RWPE1 (cell line): ENCODE data around the gene PCBP4.

Source experiments
- CTCF ChIA-PET: fragments of 350-600 bp; sonication (Branson Sonifier 250); formaldehyde crosslinking; extraction: SDS; loops from one replicate; lab custom pipeline; 2021; lab: Yijun Ruan, JAX
- POLR2A ChIA-PET: fragments of 400-600 bp; formaldehyde crosslinking; extraction: SDS; loops from one replicate; lab custom pipeline; 2020; ENCODE audit warnings: antibody characterized with exemption; ENCODE audit not compliant: low non-redundant PET; lab: Yijun Ruan, JAX
- DNase-seq: peaks from one replicate; pipeline ENCODE4 v3.0.0; 2012; ENCODE audit warnings: low spot score
- H3K27ac ChIP-seq: fragments of 450-650 bp; 2 replicates; pipeline ENCODE4 v1.5.1; 2017
- TF ChIP-seq, protein P1 (sequence below): fragments of 450-650 bp; conservative IDR thresholded peaks from 2 replicates; pipeline ENCODE4 v1.5.1; 2017; ENCODE audit warnings: low read depth, mild to moderate bottlenecking

Gene PCBP4

GRCh38 chr3:51974277-51974962, 7.2 kb upstream of the PCBP4 start:
- POLR2A ChIA-PET: interaction anchor here (0.6 to 1.0 kb wide), 2 partner anchors 8 to 10 kb away, joined by 3 read pairs; partner anchors contain the start of gene ACY1
- TF ChIP-seq, protein P1, sequence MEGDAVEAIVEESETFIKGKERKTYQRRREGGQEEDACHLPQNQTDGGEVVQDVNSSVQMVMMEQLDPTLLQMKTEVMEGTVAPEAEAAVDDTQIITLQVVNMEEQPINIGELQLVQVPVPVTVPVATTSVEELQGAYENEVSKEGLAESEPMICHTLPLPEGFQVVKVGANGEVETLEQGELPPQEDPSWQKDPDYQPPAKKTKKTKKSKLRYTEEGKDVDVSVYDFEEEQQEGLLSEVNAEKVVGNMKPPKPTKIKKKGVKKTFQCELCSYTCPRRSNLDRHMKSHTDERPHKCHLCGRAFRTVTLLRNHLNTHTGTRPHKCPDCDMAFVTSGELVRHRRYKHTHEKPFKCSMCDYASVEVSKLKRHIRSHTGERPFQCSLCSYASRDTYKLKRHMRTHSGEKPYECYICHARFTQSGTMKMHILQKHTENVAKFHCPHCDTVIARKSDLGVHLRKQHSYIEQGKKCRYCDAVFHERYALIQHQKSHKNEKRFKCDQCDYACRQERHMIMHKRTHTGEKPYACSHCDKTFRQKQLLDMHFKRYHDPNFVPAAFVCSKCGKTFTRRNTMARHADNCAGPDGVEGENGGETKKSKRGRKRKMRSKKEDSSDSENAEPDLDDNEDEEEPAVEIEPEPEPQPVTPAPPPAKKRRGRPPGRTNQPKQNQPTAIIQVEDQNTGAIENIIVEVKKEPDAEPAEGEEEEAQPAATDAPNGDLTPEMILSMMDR: peak; percentile 59; the same call in 1 of the 2 replicates
- no peak for DNase-seq
- H3K27ac ChIP-seq: peak overlapping the region; percentile 91
- CTCF ChIA-PET: interaction anchor here (0.7 to 1.2 kb wide), 3 partner anchors 29 to 41 kb away, joined by 3 to 6 read pairs (median 5); no protein-coding TSS in a partner anchor

- no peak for DNase-seq
- TF ChIP-seq, protein P1: no peak
- CTCF ChIA-PET: no interaction called here
- peak overlapping the region; percentile 89 for H3K27ac ChIP-seq
- POLR2A ChIA-PET: no interaction called here
Observed at GRCh38 chr3:51971350-51971749, 4.1 kb upstream of the PCBP4 start.

GRCh38 chr3:51970606-51971300, 3.5 kb upstream of the PCBP4 start:
- H3K27ac ChIP-seq: peak overlapping the region; percentile 89
- CTCF ChIA-PET: no interaction called here
- POLR2A ChIA-PET: no interaction called here
- no peak for DNase-seq
- TF ChIP-seq, protein P1: no peak

GRCh38 chr3:51969841-51970240, 2.6 kb upstream of the PCBP4 start:
- peak overlapping the region; percentile 89 for H3K27ac ChIP-seq
- TF ChIP-seq, protein P1: no peak
- no peak for DNase-seq
- ChIA-PET POLR2A (interaction anchor here (0.9 kb wide), 1 partner anchor 13 kb away, joined by 3 read pairs; no protein-coding TSS in a partner anchor), CTCF (interaction anchor here (1.0 kb wide), 1 partner anchor 13 kb away, joined by 3 read pairs; no protein-coding TSS in a partner anchor)

- POLR2A ChIA-PET: interaction anchor here (0.9 kb wide), 1 partner anchor 12 kb away, joined by 3 read pairs; no protein-coding TSS in a partner anchor
- DNase-seq: no peak
- TF ChIP-seq, protein P1: no peak
- peak overlapping the region; percentile 89 for H3K27ac ChIP-seq
- CTCF ChIA-PET: interaction anchor here (1.0 kb wide), 2 partner anchors 12 to 27 kb away, joined by 3 read pairs; partner anchors contain the start of genes PARP3 and RRP9
Observed at GRCh38 chr3:51968883-51969678, 1.8 kb upstream of the PCBP4 start.
